ENCODE measurements around the gene JADE2.

Gene JADE2

DNA sequence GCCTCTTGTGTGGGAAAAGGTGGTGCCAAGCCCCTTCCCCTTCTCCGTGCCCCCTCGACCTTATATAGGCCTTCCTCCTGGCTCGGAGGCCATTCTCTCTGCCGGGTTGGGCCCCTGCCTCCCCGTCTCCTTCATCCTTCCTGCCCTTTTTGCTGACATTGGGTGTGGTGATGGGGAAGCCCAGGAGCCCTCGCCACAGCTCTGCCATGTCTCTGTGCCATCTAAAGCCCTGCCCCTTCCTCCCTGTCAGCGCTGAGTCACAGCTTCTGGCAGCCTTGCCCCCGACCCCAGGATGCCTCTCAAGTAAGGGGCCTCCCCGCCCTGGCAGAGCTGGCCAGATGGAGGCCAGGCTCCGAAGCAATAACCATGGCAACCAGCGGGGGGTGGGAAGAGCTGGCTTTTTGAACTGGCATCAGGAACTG is 30.4 kb downstream of the JADE2 start (continued):
- TF ChIP-seq REPIN1 (tag by site-specific recombination; IDR thresholded peaks at IDR 0.05; ENCODE audit: low read depth), result no peak
- TF ChIP-seq ZNF830 (tag by site-specific recombination; IDR thresholded peaks at IDR 0.05; ENCODE audit: low read depth), result no peak
- TF ChIP-seq ZFP41 (tag by site-specific recombination; IDR thresholded peaks at IDR 0.05; ENCODE audit: borderline replicate concordance), result no peak
- no peak for TF ChIP-seq KLF10 (tag by site-specific recombination; IDR thresholded peaks at IDR 0.05)
- no peak for TF ChIP-seq ZXDB (tag by site-specific recombination; IDR thresholded peaks at IDR 0.05)
- TF ChIP-seq ZNF138 (tag by site-specific recombination; IDR thresholded peaks at IDR 0.05; ENCODE audit: borderline replicate concordance), result no peak
- no peak for TF ChIP-seq FEZF1 (tag by site-specific recombination; IDR thresholded peaks at IDR 0.05)
- TF ChIP-seq ZNF747 (tag by site-specific recombination; IDR thresholded peaks at IDR 0.05), result no peak
- TF ChIP-seq ZNF792 (tag by site-specific recombination; IDR thresholded peaks at IDR 0.05), result no peak
- no peak for TF ChIP-seq ZNF184 (tag by site-specific recombination; IDR thresholded peaks at IDR 0.05)
- TF ChIP-seq YY1 (tag by site-specific recombination; IDR thresholded peaks at IDR 0.05), result no peak
- TF ChIP-seq, protein P1, sequence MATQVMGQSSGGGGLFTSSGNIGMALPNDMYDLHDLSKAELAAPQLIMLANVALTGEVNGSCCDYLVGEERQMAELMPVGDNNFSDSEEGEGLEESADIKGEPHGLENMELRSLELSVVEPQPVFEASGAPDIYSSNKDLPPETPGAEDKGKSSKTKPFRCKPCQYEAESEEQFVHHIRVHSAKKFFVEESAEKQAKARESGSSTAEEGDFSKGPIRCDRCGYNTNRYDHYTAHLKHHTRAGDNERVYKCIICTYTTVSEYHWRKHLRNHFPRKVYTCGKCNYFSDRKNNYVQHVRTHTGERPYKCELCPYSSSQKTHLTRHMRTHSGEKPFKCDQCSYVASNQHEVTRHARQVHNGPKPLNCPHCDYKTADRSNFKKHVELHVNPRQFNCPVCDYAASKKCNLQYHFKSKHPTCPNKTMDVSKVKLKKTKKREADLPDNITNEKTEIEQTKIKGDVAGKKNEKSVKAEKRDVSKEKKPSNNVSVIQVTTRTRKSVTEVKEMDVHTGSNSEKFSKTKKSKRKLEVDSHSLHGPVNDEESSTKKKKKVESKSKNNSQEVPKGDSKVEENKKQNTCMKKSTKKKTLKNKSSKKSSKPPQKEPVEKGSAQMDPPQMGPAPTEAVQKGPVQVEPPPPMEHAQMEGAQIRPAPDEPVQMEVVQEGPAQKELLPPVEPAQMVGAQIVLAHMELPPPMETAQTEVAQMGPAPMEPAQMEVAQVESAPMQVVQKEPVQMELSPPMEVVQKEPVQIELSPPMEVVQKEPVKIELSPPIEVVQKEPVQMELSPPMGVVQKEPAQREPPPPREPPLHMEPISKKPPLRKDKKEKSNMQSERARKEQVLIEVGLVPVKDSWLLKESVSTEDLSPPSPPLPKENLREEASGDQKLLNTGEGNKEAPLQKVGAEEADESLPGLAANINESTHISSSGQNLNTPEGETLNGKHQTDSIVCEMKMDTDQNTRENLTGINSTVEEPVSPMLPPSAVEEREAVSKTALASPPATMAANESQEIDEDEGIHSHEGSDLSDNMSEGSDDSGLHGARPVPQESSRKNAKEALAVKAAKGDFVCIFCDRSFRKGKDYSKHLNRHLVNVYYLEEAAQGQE (tag by site-specific recombination; IDR thresholded peaks at IDR 0.05), result no peak
- no peak for TF ChIP-seq ZNF132 (tag by site-specific recombination; IDR thresholded peaks at IDR 0.05; ENCODE audit: borderline replicate concordance)
- TF ChIP-seq ZIC2 (tag by site-specific recombination; IDR thresholded peaks at IDR 0.05), result peak; percentile 48
- TF ChIP-seq ZNF169 (tag by site-specific recombination; IDR thresholded peaks at IDR 0.05), result no peak
- TF ChIP-seq, protein P2, sequence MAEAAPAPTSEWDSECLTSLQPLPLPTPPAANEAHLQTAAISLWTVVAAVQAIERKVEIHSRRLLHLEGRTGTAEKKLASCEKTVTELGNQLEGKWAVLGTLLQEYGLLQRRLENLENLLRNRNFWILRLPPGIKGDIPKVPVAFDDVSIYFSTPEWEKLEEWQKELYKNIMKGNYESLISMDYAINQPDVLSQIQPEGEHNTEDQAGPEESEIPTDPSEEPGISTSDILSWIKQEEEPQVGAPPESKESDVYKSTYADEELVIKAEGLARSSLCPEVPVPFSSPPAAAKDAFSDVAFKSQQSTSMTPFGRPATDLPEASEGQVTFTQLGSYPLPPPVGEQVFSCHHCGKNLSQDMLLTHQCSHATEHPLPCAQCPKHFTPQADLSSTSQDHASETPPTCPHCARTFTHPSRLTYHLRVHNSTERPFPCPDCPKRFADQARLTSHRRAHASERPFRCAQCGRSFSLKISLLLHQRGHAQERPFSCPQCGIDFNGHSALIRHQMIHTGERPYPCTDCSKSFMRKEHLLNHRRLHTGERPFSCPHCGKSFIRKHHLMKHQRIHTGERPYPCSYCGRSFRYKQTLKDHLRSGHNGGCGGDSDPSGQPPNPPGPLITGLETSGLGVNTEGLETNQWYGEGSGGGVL (tag by site-specific recombination; IDR thresholded peaks at IDR 0.05), result no peak
- TF ChIP-seq ZNF560 (tag by site-specific recombination; IDR thresholded peaks at IDR 0.05; ENCODE audit: borderline replicate concordance), result no peak
- TF ChIP-seq ZNF658 (tag by site-specific recombination; IDR thresholded peaks at IDR 0.05), result no peak
- peak; percentile 54; the same call in 1 of the 2 replicates for TF ChIP-seq ZNF335 (tag by site-specific recombination; conservative IDR thresholded peaks at IDR 0.05)
- TF ChIP-seq SP3 (tag by site-specific recombination; IDR thresholded peaks at IDR 0.05), result no peak
- TF ChIP-seq, protein P3, sequence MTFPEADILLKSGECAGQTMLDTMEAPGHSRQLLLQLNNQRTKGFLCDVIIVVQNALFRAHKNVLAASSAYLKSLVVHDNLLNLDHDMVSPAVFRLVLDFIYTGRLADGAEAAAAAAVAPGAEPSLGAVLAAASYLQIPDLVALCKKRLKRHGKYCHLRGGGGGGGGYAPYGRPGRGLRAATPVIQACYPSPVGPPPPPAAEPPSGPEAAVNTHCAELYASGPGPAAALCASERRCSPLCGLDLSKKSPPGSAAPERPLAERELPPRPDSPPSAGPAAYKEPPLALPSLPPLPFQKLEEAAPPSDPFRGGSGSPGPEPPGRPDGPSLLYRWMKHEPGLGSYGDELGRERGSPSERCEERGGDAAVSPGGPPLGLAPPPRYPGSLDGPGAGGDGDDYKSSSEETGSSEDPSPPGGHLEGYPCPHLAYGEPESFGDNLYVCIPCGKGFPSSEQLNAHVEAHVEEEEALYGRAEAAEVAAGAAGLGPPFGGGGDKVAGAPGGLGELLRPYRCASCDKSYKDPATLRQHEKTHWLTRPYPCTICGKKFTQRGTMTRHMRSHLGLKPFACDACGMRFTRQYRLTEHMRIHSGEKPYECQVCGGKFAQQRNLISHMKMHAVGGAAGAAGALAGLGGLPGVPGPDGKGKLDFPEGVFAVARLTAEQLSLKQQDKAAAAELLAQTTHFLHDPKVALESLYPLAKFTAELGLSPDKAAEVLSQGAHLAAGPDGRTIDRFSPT (tag by site-specific recombination; IDR thresholded peaks at IDR 0.05), result no peak; the same call in 1 of the 2 replicates
- TF ChIP-seq ZNF214 (tag by site-specific recombination; IDR thresholded peaks at IDR 0.05; ENCODE audit: borderline replicate concordance), result no peak
- peak; percentile 85 for TF ChIP-seq ZNF341 (tag by site-specific recombination; IDR thresholded peaks at IDR 0.05; ENCODE audit: low read depth)
- TF ChIP-seq, protein P4, sequence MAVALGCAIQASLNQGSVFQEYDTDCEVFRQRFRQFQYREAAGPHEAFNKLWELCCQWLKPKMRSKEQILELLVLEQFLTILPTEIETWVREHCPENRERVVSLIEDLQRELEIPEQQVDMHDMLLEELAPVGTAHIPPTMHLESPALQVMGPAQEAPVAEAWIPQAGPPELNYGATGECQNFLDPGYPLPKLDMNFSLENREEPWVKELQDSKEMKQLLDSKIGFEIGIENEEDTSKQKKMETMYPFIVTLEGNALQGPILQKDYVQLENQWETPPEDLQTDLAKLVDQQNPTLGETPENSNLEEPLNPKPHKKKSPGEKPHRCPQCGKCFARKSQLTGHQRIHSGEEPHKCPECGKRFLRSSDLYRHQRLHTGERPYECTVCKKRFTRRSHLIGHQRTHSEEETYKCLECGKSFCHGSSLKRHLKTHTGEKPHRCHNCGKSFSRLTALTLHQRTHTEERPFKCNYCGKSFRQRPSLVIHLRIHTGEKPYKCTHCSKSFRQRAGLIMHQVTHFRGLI (tag by site-specific recombination; IDR thresholded peaks at IDR 0.05), result no peak
